Measurements from ENCODE around the gene MGA.

DNA sequence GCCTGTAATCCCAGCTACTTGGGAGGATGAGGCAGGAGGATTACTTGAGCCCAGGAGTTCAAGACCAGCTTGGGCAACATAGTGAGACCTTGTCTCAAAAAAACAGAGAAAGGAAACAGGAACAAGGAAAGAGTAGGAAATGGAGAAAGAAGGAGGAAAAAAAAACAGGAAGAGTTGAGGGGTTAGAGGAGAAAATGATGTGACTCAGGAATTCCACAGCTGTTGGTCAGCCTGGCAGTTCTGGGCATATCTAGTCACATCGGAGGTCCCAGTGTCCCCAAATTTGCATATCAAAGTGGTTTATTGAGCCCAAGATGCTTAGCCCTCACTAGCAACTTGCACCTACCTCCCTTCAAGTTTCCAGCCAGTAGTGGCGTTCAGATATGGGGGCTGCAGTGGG lies 148.9 kb downstream of the MGA start:
- TF ChIP-seq, protein P1, sequence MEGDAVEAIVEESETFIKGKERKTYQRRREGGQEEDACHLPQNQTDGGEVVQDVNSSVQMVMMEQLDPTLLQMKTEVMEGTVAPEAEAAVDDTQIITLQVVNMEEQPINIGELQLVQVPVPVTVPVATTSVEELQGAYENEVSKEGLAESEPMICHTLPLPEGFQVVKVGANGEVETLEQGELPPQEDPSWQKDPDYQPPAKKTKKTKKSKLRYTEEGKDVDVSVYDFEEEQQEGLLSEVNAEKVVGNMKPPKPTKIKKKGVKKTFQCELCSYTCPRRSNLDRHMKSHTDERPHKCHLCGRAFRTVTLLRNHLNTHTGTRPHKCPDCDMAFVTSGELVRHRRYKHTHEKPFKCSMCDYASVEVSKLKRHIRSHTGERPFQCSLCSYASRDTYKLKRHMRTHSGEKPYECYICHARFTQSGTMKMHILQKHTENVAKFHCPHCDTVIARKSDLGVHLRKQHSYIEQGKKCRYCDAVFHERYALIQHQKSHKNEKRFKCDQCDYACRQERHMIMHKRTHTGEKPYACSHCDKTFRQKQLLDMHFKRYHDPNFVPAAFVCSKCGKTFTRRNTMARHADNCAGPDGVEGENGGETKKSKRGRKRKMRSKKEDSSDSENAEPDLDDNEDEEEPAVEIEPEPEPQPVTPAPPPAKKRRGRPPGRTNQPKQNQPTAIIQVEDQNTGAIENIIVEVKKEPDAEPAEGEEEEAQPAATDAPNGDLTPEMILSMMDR (IDR thresholded peaks at IDR 0.05; ENCODE audit: insufficient read depth, low read length, poor library complexity, severe bottlenecking) = no peak
- no peak for TF ChIP-seq EZH2phosphoT487 (conservative IDR thresholded peaks at IDR 0.05; ENCODE audit: low read length)

Data from SU-DHL-6 (cell line).